ENCODE results near the gene LNX1. TPM values are rescaled to one million over a fixed set of nuclear protein-coding genes. Genes with fewer than 3 reads are reported as not detected.

LNX1 gene
- 0.22 TPM for polyA plus RNA-seq (2013, experiment 1 of 4)
- not detected for polyA plus RNA-seq (2013, experiment 2 of 4)
- not detected for polyA plus RNA-seq (2013, experiment 3 of 4)
- not detected for polyA plus RNA-seq (2013, experiment 4 of 4)

GRCh38 chr4:53591372-53591892 is at the start of gene LNX1:
Gene LNX1 (minus strand): TSS chr4:53591486. CDS start chr4:53574002, 17,484 bp downstream.
- peaks cover 19% of the 10 kb centered on the region for H3K4me1 ChIP-seq (ENCODE audit: control insufficient read depth, insufficient read depth, low read length)
- H3K36me3 ChIP-seq (ENCODE audit: control insufficient read depth, insufficient read depth, low read length): no peaks in the 10 kb centered on the region
- H3K9me3 ChIP-seq (ENCODE audit: control insufficient read depth, low read length): no peaks in the 10 kb centered on the region
- H3K27me3 ChIP-seq (ENCODE audit: control insufficient read depth, insufficient read depth, low read length, poor library complexity, severe bottlenecking): no peaks in the 10 kb centered on the region
- WGBS, 2 experiments: 55 to 68% methylated on average over 13 of the region's 13 CpGs
- H3K27ac ChIP-seq (ENCODE audit: insufficient read depth, low read depth, low read length, poor library complexity, severe bottlenecking): no peak within 1 kb of the TSS
- no peak within 1 kb of the TSS for H3K4me3 ChIP-seq (ENCODE audit: insufficient read depth, low read depth, low read length)

- Histone ChIP-seq H3K4me1 (ENCODE audit: control insufficient read depth, insufficient read depth, low read length) (no peaks in the 10 kb centered on the region), H3K27me3 (ENCODE audit: control insufficient read depth, insufficient read depth, low read length, poor library complexity, severe bottlenecking) (no peaks in the 10 kb centered on the region), H3K4me3 (ENCODE audit: insufficient read depth, low read depth, low read length) (no peak overlapping the region), H3K36me3 (ENCODE audit: control insufficient read depth, insufficient read depth, low read length) (no peaks in the 10 kb centered on the region), H3K27ac (ENCODE audit: insufficient read depth, low read depth, low read length, poor library complexity, severe bottlenecking) (no peak overlapping the region), H3K9me3 (ENCODE audit: control insufficient read depth, low read length) (no peaks in the 10 kb centered on the region)
- 79 to 81% methylated on average over 10 of the region's 10 CpGs for WGBS, 2 experiments
These were observed 49.5 kb upstream of the LNX1 start for GRCh38 chr4:53640576-53641453.

GRCh38 chr4:53638919-53639318 is 47.6 kb upstream of the LNX1 start:
- Histone ChIP-seq H3K36me3 (ENCODE audit: control insufficient read depth, insufficient read depth, low read length) (no peaks in the 10 kb centered on the region), H3K4me1 (ENCODE audit: control insufficient read depth, insufficient read depth, low read length) (no peaks in the 10 kb centered on the region), H3K27me3 (ENCODE audit: control insufficient read depth, insufficient read depth, low read length, poor library complexity, severe bottlenecking) (no peaks in the 10 kb centered on the region), H3K27ac (ENCODE audit: insufficient read depth, low read depth, low read length, poor library complexity, severe bottlenecking) (no peak overlapping the region), H3K9me3 (ENCODE audit: control insufficient read depth, low read length) (no peaks in the 10 kb centered on the region), H3K4me3 (ENCODE audit: insufficient read depth, low read depth, low read length) (no peak overlapping the region)

GRCh38 chr4:53637348-53637747 is 46.1 kb upstream of the LNX1 start:
- no peaks in the 10 kb centered on the region for H3K36me3 ChIP-seq (ENCODE audit: control insufficient read depth, insufficient read depth, low read length)
- WGBS, 2 experiments: 85 to 95% methylated on average over 1 of the region's 1 CpG
- no peaks in the 10 kb centered on the region for H3K4me1 ChIP-seq (ENCODE audit: control insufficient read depth, insufficient read depth, low read length)
- no peak overlapping the region for H3K4me3 ChIP-seq (ENCODE audit: insufficient read depth, low read depth, low read length)
- H3K27me3 ChIP-seq (ENCODE audit: control insufficient read depth, insufficient read depth, low read length, poor library complexity, severe bottlenecking): no peaks in the 10 kb centered on the region
- no peak overlapping the region for H3K27ac ChIP-seq (ENCODE audit: insufficient read depth, low read depth, low read length, poor library complexity, severe bottlenecking)
- H3K9me3 ChIP-seq (ENCODE audit: control insufficient read depth, low read length): no peaks in the 10 kb centered on the region

GRCh38 chr4:53635697-53636483 is 44.6 kb upstream of the LNX1 start:
- H3K4me1 ChIP-seq (ENCODE audit: control insufficient read depth, insufficient read depth, low read length): no peaks in the 10 kb centered on the region
- H3K9me3 ChIP-seq (ENCODE audit: control insufficient read depth, low read length): no peaks in the 10 kb centered on the region
- 64 to 98% methylated on average over 3 to 5 of the region's 5 CpGs for WGBS, 2 experiments
- no peaks in the 10 kb centered on the region for H3K27me3 ChIP-seq (ENCODE audit: control insufficient read depth, insufficient read depth, low read length, poor library complexity, severe bottlenecking)
- H3K36me3 ChIP-seq (ENCODE audit: control insufficient read depth, insufficient read depth, low read length): no peaks in the 10 kb centered on the region
- H3K4me3 ChIP-seq (ENCODE audit: insufficient read depth, low read depth, low read length): no peak overlapping the region
- H3K27ac ChIP-seq (ENCODE audit: insufficient read depth, low read depth, low read length, poor library complexity, severe bottlenecking): no peak overlapping the region

GRCh38 chr4:53633608-53634007 is 42.3 kb upstream of the LNX1 start:
- Histone ChIP-seq H3K36me3 (ENCODE audit: control insufficient read depth, insufficient read depth, low read length) (no peaks in the 10 kb centered on the region), H3K9me3 (ENCODE audit: control insufficient read depth, low read length) (no peaks in the 10 kb centered on the region), H3K4me1 (ENCODE audit: control insufficient read depth, insufficient read depth, low read length) (no peaks in the 10 kb centered on the region), H3K27me3 (ENCODE audit: control insufficient read depth, insufficient read depth, low read length, poor library complexity, severe bottlenecking) (no peaks in the 10 kb centered on the region), H3K27ac (ENCODE audit: insufficient read depth, low read depth, low read length, poor library complexity, severe bottlenecking) (no peak overlapping the region), H3K4me3 (ENCODE audit: insufficient read depth, low read depth, low read length) (no peak overlapping the region)
- 92 to 94% methylated on average over 4 of the region's 4 CpGs for WGBS, 2 experiments

- no peaks in the 10 kb centered on the region for H3K9me3 ChIP-seq (ENCODE audit: control insufficient read depth, low read length)
- H3K4me3 ChIP-seq (ENCODE audit: insufficient read depth, low read depth, low read length): no peak overlapping the region
- WGBS, 2 experiments: 54 to 57% methylated on average over 1 of the region's 1 CpG
- H3K4me1 ChIP-seq (ENCODE audit: control insufficient read depth, insufficient read depth, low read length): no peaks in the 10 kb centered on the region
- no peaks in the 10 kb centered on the region for H3K36me3 ChIP-seq (ENCODE audit: control insufficient read depth, insufficient read depth, low read length)
- H3K27ac ChIP-seq (ENCODE audit: insufficient read depth, low read depth, low read length, poor library complexity, severe bottlenecking): no peak overlapping the region
- H3K27me3 ChIP-seq (ENCODE audit: control insufficient read depth, insufficient read depth, low read length, poor library complexity, severe bottlenecking): no peaks in the 10 kb centered on the region
These were observed 38.0 kb upstream of the LNX1 start for GRCh38 chr4:53629296-53629695.

GRCh38 chr4:53626491-53626890 is 35.2 kb upstream of the LNX1 start:
- H3K27ac ChIP-seq (ENCODE audit: insufficient read depth, low read depth, low read length, poor library complexity, severe bottlenecking): no peak overlapping the region
- H3K9me3 ChIP-seq (ENCODE audit: control insufficient read depth, low read length): no peaks in the 10 kb centered on the region
- WGBS, 2 experiments: 92 to 97% methylated on average over 1 of the region's 1 CpG
- no peaks in the 10 kb centered on the region for H3K4me1 ChIP-seq (ENCODE audit: control insufficient read depth, insufficient read depth, low read length)
- H3K36me3 ChIP-seq (ENCODE audit: control insufficient read depth, insufficient read depth, low read length): no peaks in the 10 kb centered on the region
- no peaks in the 10 kb centered on the region for H3K27me3 ChIP-seq (ENCODE audit: control insufficient read depth, insufficient read depth, low read length, poor library complexity, severe bottlenecking)
- no peak overlapping the region for H3K4me3 ChIP-seq (ENCODE audit: insufficient read depth, low read depth, low read length)

- Histone ChIP-seq H3K27ac (ENCODE audit: insufficient read depth, low read depth, low read length, poor library complexity, severe bottlenecking) (no peak overlapping the region), H3K4me1 (ENCODE audit: control insufficient read depth, insufficient read depth, low read length) (no peaks in the 10 kb centered on the region), H3K27me3 (ENCODE audit: control insufficient read depth, insufficient read depth, low read length, poor library complexity, severe bottlenecking) (no peaks in the 10 kb centered on the region), H3K4me3 (ENCODE audit: insufficient read depth, low read depth, low read length) (no peak overlapping the region), H3K36me3 (ENCODE audit: control insufficient read depth, insufficient read depth, low read length) (no peaks in the 10 kb centered on the region), H3K9me3 (ENCODE audit: control insufficient read depth, low read length) (no peaks in the 10 kb centered on the region)
- WGBS, 2 experiments: 87 to 100% methylated on average over 1 to 2 of the region's 2 CpGs
These were observed 34.6 kb upstream of the LNX1 start for GRCh38 chr4:53625888-53626287.

GRCh38 chr4:53622739-53623151 is 31.5 kb upstream of the LNX1 start:
- Histone ChIP-seq H3K27ac (ENCODE audit: insufficient read depth, low read depth, low read length, poor library complexity, severe bottlenecking) (no peak overlapping the region), H3K36me3 (ENCODE audit: control insufficient read depth, insufficient read depth, low read length) (no peaks in the 10 kb centered on the region), H3K4me1 (ENCODE audit: control insufficient read depth, insufficient read depth, low read length) (no peaks in the 10 kb centered on the region), H3K27me3 (ENCODE audit: control insufficient read depth, insufficient read depth, low read length, poor library complexity, severe bottlenecking) (no peaks in the 10 kb centered on the region), H3K9me3 (ENCODE audit: control insufficient read depth, low read length) (no peaks in the 10 kb centered on the region), H3K4me3 (ENCODE audit: insufficient read depth, low read depth, low read length) (no peak overlapping the region)
- WGBS, 2 experiments: 89 to 94% methylated on average over 1 of the region's 1 CpG
